Activated CD4-positive, alpha-beta T cell treated with anti-CD3 and anti-CD28 coated beads for 36 hours (primary cell): ENCODE data around the gene ROR2. TPM values are rescaled to one million over a fixed set of nuclear protein-coding genes. Genes with fewer than 3 reads are reported as not detected.
"Not testable (repeated sequence)": the region's sequence is repeated elsewhere in the genome, so short reads cannot be mapped to it uniquely, and the experiment has no call there.

ENCODE experiments used
- ATAC-seq: fragments of 200-7000 bp; cut with Tn5 transposase; one replicate; pipeline ENCODE4 v1.10.0; 2021; ENCODE audit warnings: mild to moderate bottlenecking, moderate library complexity
- CTCF ChIA-PET: fragments of 350-600 bp; sonication (Branson Sonifier 250); formaldehyde crosslinking; loops from one replicate; lab custom pipeline; 2021; ENCODE audit warnings: antibody characterized with exemption; lab: Charles Lee
- POLR2A ChIA-PET: fragments of 350-600 bp; sonication (Branson Sonifier 250); formaldehyde crosslinking; loops from one replicate; lab custom pipeline; 2021; ENCODE audit warnings: antibody characterized with exemption, inconsistent platforms; lab: Charles Lee
- DNase-seq: peaks from one replicate; pipeline ENCODE4 v3.0.0-alpha.2; 2020
- H3K27ac Mint-ChIP-seq: one replicate; pipeline ENCODE4 v1.8.0; 2021; ENCODE audit warnings: mixed read lengths
- H3K27me3 Mint-ChIP-seq: one replicate; pipeline ENCODE4 v1.8.0; 2021; ENCODE audit warnings: mixed read lengths
- H3K36me3 Mint-ChIP-seq: one replicate; pipeline ENCODE4 v1.8.0; 2021; ENCODE audit warnings: low read depth, mixed read lengths
- H3K4me1 Mint-ChIP-seq: one replicate; pipeline ENCODE4 v1.8.0; 2021; ENCODE audit warnings: mixed read lengths
- H3K4me3 Mint-ChIP-seq: one replicate; pipeline ENCODE4 v1.8.0; 2021; ENCODE audit warnings: mild to moderate bottlenecking, moderate library complexity, mixed read lengths
- H3K9me3 Mint-ChIP-seq: one replicate; pipeline ENCODE4 v1.8.0; 2021; ENCODE audit warnings: low read depth, mixed read lengths
- intact Hi-C, 2 experiments: fragments of 100-400 bp; cut with DNase I in 1 of 2; cut with micrococcal nuclease in 1 of 2; formaldehyde crosslinking; loops; one replicate each; pipeline versions ENCODE4 v1.14.2 to v1.15.1; 2022 to 2024; cut with DNase I, micrococcal nuclease
- total RNA-seq, 2 experiments: library from RNA; stranded (reverse); gene quantifications; one replicate each; pipeline ENCODE4 v1.2.3, GENCODE V29; 2021

The ROR2 gene
- total RNA-seq, 2 experiments from 2014 or later, result not detected

GRCh38 chr9:91564081-91564670 is 385.9 kb downstream of the ROR2 start:
- no peaks in the 10 kb centered on the region for H3K4me1 Mint-ChIP-seq
- no peak overlapping the region for H3K4me3 Mint-ChIP-seq
- intact Hi-C loops, result no loop called here
- H3K36me3 Mint-ChIP-seq, result no peaks in the 10 kb centered on the region
- DNase-seq (no peak), ATAC-seq (no peak)
- CTCF ChIA-PET, result no interaction called here
- H3K9me3 Mint-ChIP-seq, result no peaks in the 10 kb centered on the region
- POLR2A ChIA-PET, result no interaction called here
- no peak overlapping the region for H3K27ac Mint-ChIP-seq
- peaks cover 10% of the 10 kb centered on the region for H3K27me3 Mint-ChIP-seq

GRCh38 chr9:91562416-91562815 is 387.6 kb downstream of the ROR2 start:
- ChIA-PET POLR2A (no interaction called here), CTCF (no interaction called here)
- Mint-ChIP-seq H3K36me3 (no peaks in the 10 kb centered on the region), H3K9me3 (no peaks in the 10 kb centered on the region), H3K27ac (no peak overlapping the region), H3K4me3 (no peak overlapping the region), H3K27me3 (peaks cover 13% of the 10 kb centered on the region), H3K4me1 (no peaks in the 10 kb centered on the region)
- intact Hi-C loops, result no loop called here
- ATAC-seq, result no peak
- no peak for DNase-seq

- DNase-seq, result no peak
- Mint-ChIP-seq H3K27me3 (peaks cover 13% of the 10 kb centered on the region), H3K4me1 (no peaks in the 10 kb centered on the region), H3K4me3 (no peak overlapping the region), H3K27ac (no peak overlapping the region), H3K9me3 (no peaks in the 10 kb centered on the region), H3K36me3 (no peaks in the 10 kb centered on the region)
- POLR2A ChIA-PET, result no interaction called here
- intact Hi-C loops, result no loop called here
- ATAC-seq, result no peak
- CTCF ChIA-PET, result no interaction called here
These were observed 389.7 kb downstream of the ROR2 start for GRCh38 chr9:91560301-91560700.

GRCh38 chr9:91558879-91559278 is 391.1 kb downstream of the ROR2 start:
- no peaks in the 10 kb centered on the region for H3K36me3 Mint-ChIP-seq
- no peaks in the 10 kb centered on the region for H3K9me3 Mint-ChIP-seq
- ATAC-seq, result no peak
- no peak overlapping the region for H3K4me3 Mint-ChIP-seq
- intact Hi-C loops, result no loop called here
- peaks cover 13% of the 10 kb centered on the region for H3K27me3 Mint-ChIP-seq
- no peak overlapping the region for H3K27ac Mint-ChIP-seq
- H3K4me1 Mint-ChIP-seq, result no peaks in the 10 kb centered on the region
- ChIA-PET CTCF (no interaction called here), POLR2A (no interaction called here)
- DNase-seq, result no peak

GRCh38 chr9:91558395-91558794 is 391.6 kb downstream of the ROR2 start:
- ChIA-PET CTCF (no interaction called here), POLR2A (no interaction called here)
- DNase-seq (no peak), ATAC-seq (no peak)
- Mint-ChIP-seq H3K27ac (no peak overlapping the region), H3K9me3 (no peaks in the 10 kb centered on the region), H3K4me1 (no peaks in the 10 kb centered on the region), H3K4me3 (no peak overlapping the region), H3K36me3 (no peaks in the 10 kb centered on the region), H3K27me3 (peaks cover 13% of the 10 kb centered on the region)
- intact Hi-C loops, result no loop called here

GRCh38 chr9:91557327-91557726 is 392.7 kb downstream of the ROR2 start:
- intact Hi-C loops, result no loop called here
- Mint-ChIP-seq H3K4me3 (no peak overlapping the region), H3K27ac (no peak overlapping the region), H3K27me3 (peaks cover 15% of the 10 kb centered on the region), H3K9me3 (no peaks in the 10 kb centered on the region), H3K4me1 (no peaks in the 10 kb centered on the region), H3K36me3 (no peaks in the 10 kb centered on the region)
- ChIA-PET CTCF (no interaction called here), POLR2A (no interaction called here)
- DNase-seq (no peak), ATAC-seq (no peak)

- intact Hi-C loops, result no loop called here
- Mint-ChIP-seq H3K4me3 (no peak overlapping the region), H3K27me3 (peaks cover 13% of the 10 kb centered on the region), H3K9me3 (no peaks in the 10 kb centered on the region), H3K4me1 (no peaks in the 10 kb centered on the region), H3K27ac (no peak overlapping the region), H3K36me3 (no peaks in the 10 kb centered on the region)
- no peak for DNase-seq
- no peak for ATAC-seq
- POLR2A ChIA-PET, result no interaction called here
- CTCF ChIA-PET, result interaction anchor here (0.6 kb wide), 2 partner anchors 80 to 149 kb away, joined by 3 to 4 read pairs; no protein-coding TSS in a partner anchor
These were observed 394.9 kb downstream of the ROR2 start for GRCh38 chr9:91555132-91555531.

- POLR2A ChIA-PET, result no interaction called here
- Mint-ChIP-seq H3K27ac (no peak overlapping the region), H3K27me3 (peaks cover 13% of the 10 kb centered on the region), H3K9me3 (no peaks in the 10 kb centered on the region), H3K4me3 (no peak overlapping the region), H3K4me1 (no peaks in the 10 kb centered on the region), H3K36me3 (no peaks in the 10 kb centered on the region)
- ATAC-seq, result no peak
- intact Hi-C loops, result no loop called here
- CTCF ChIA-PET, result interaction anchor here (0.5 kb wide), 1 partner anchor 174 kb away, joined by 3 read pairs; no protein-coding TSS in a partner anchor
- no peak for DNase-seq
These were observed 400.9 kb downstream of the ROR2 start for GRCh38 chr9:91549177-91549576.

GRCh38 chr9:91547081-91547480 is 402.9 kb downstream of the ROR2 start:
- peaks cover 16% of the 10 kb centered on the region for H3K27me3 Mint-ChIP-seq
- DNase-seq (no peak), ATAC-seq (no peak)
- H3K4me1 Mint-ChIP-seq, result no peaks in the 10 kb centered on the region
- CTCF ChIA-PET, result no interaction called here
- no peaks in the 10 kb centered on the region for H3K9me3 Mint-ChIP-seq
- H3K4me3 Mint-ChIP-seq, result no peak overlapping the region
- POLR2A ChIA-PET, result no interaction called here
- no peak overlapping the region for H3K27ac Mint-ChIP-seq
- H3K36me3 Mint-ChIP-seq, result no peaks in the 10 kb centered on the region
- intact Hi-C loops, result no loop called here

- Mint-ChIP-seq H3K9me3 (no peaks in the 10 kb centered on the region), H3K4me1 (no peaks in the 10 kb centered on the region), H3K4me3 (no peak overlapping the region), H3K27me3 (peaks cover 14% of the 10 kb centered on the region), H3K27ac (no peak overlapping the region), H3K36me3 (no peaks in the 10 kb centered on the region)
- CTCF ChIA-PET, result no interaction called here
- intact Hi-C loops, result no loop called here
- no peak for ATAC-seq
- no peak for DNase-seq
- POLR2A ChIA-PET, result no interaction called here
These were observed 403.5 kb downstream of the ROR2 start for GRCh38 chr9:91546574-91546973.

GRCh38 chr9:91541734-91542133 is 408.3 kb downstream of the ROR2 start:
- Mint-ChIP-seq H3K36me3 (no peaks in the 10 kb centered on the region), H3K27ac (no peak overlapping the region), H3K4me1 (peaks cover 10% of the 10 kb centered on the region), H3K9me3 (no peaks in the 10 kb centered on the region), H3K4me3 (no peak overlapping the region), H3K27me3 (peaks cover 7% of the 10 kb centered on the region)
- intact Hi-C loops, result no loop called here
- ChIA-PET CTCF (no interaction called here), POLR2A (no interaction called here)
- ATAC-seq (no peak), DNase-seq (no peak)

GRCh38 chr9:91540506-91540905 is 409.5 kb downstream of the ROR2 start:
- POLR2A ChIA-PET, intact Hi-C loops, H3K27me3 Mint-ChIP-seq, DNase-seq, H3K9me3 Mint-ChIP-seq, H3K4me1 Mint-ChIP-seq, H3K4me3 Mint-ChIP-seq, H3K36me3 Mint-ChIP-seq, ATAC-seq, H3K27ac Mint-ChIP-seq: not testable (repeated sequence)
- CTCF ChIA-PET, result interaction anchor here (0.8 kb wide), 1 partner anchor 500 kb away, joined by 3 read pairs; no protein-coding TSS in a partner anchor
